NCI-H187 (cell line): ENCODE data around the gene FAM184A.

Source experiments
- DNase-seq, 2 experiments: peaks; one replicate each; lab custom pipeline; 2025; lab: John Stamatoyannopoulos, UW

Gene FAM184A

GRCh38 chr6:118968416-118968815 is 110.0 kb downstream of the FAM184A start:
- DNase-seq = no peak

- DNase-seq = no peak
Measured at GRCh38 chr6:118967239-118967638, 111.2 kb downstream of the FAM184A start.

- DNase-seq = no peak
Measured at GRCh38 chr6:118965843-118966370, 112.6 kb downstream of the FAM184A start.

- no peak for DNase-seq
Measured at GRCh38 chr6:118965371-118965770, 113.1 kb downstream of the FAM184A start.

GRCh38 chr6:118963003-118963402 is 115.5 kb downstream of the FAM184A start:
- no peak for DNase-seq

- no peak for DNase-seq
Measured at GRCh38 chr6:118959903-118960302, 118.6 kb downstream of the FAM184A start.

- DNase-seq = no peak
Measured at GRCh38 chr6:118953391-118953790, 125.1 kb downstream of the FAM184A start.

GRCh38 chr6:118952683-118953082 is 125.8 kb downstream of the FAM184A start:
- no peak for DNase-seq

- no peak for DNase-seq
Measured at GRCh38 chr6:118945217-118945616, 133.2 kb downstream of the FAM184A start.

GRCh38 chr6:118940770-118941169 is 137.7 kb downstream of the FAM184A start:
- DNase-seq = no peak

GRCh38 chr6:118939683-118940082 is 138.8 kb downstream of the FAM184A start:
- no peak for DNase-seq

- DNase-seq = no peak
Measured at GRCh38 chr6:118935978-118936703, 142.3 kb downstream of the FAM184A start.

- DNase-seq = no peak
Measured at GRCh38 chr6:118935331-118935668, 143.2 kb downstream of the FAM184A start.

GRCh38 chr6:118934461-118935330 is 143.8 kb downstream of the FAM184A start, which contains the start of gene MCM9:
Gene MCM9 (minus strand): TSS chr6:118935159. CDS start chr6:118931723, 3,436 bp downstream.
- DNase-seq = peak; percentile 77 to 87

GRCh38 chr6:118933855-118934460 is 144.5 kb downstream of the FAM184A start:
- no peak for DNase-seq

- no peak for DNase-seq
Measured at GRCh38 chr6:118932421-118932820, 146.0 kb downstream of the FAM184A start.

- no peak for DNase-seq
Measured at GRCh38 chr6:118931436-118931835, 147.0 kb downstream of the FAM184A start.

GRCh38 chr6:118930680-118931079 is 147.8 kb downstream of the FAM184A start:
- no peak for DNase-seq

- no peak for DNase-seq
Measured at GRCh38 chr6:118923035-118923434, 155.4 kb downstream of the FAM184A start.

- DNase-seq = no peak
Measured at GRCh38 chr6:118921084-118921483, 157.4 kb downstream of the FAM184A start.

- no peak for DNase-seq
Measured at GRCh38 chr6:118918329-118918725, 160.1 kb downstream of the FAM184A start.

GRCh38 chr6:118917546-118918328 is 160.7 kb downstream of the FAM184A start:
- DNase-seq = no peak
